ENCODE measurements around the gene TCF3. TPM values are rescaled to one million over a fixed set of nuclear protein-coding genes. Genes with fewer than 3 reads are reported as not detected.

The TCF3 gene
- total and polyA plus RNA-seq, 2 of the 8 experiments (the other 6 are each of a cell fraction or from before 2014, with no cell fraction given), result 241 to 348 TPM

GRCh38 chr19:1567116-1567847 is 85.1 kb downstream of the TCF3 start:
- peak overlapping the region; percentile 88 to 94 for H3K4me2 ChIP-seq (ENCODE audit: insufficient read depth in 1 of 2, low read depth in 2 of 2, low read length in 2 of 2)
- CTCF ChIA-PET (ENCODE audit: partially characterized antibody), result interaction anchor here (1.0 to 3.6 kb wide), 2 partner anchors 21 to 23 kb away, joined by 3 to 17 read pairs; no protein-coding TSS in a partner anchor
- H3K4ac ChIP-seq (replicated peaks; ENCODE audit: insufficient read length, low read depth, low read length), result no peak overlapping the region
- H3K23ac ChIP-seq (ENCODE audit: insufficient read length), result no peak overlapping the region
- peaks cover 12 to 48% of the 10 kb centered on the region in 2 experiments for H3K79me2 ChIP-seq (ENCODE audit: control insufficient read depth in 1 of 2, insufficient read depth in 2 of 2, low read length in 2 of 2)
- H3K14ac ChIP-seq (ENCODE audit: insufficient read length), result no peak overlapping the region
- no peak overlapping the region for H3K56ac ChIP-seq (replicated peaks; ENCODE audit: insufficient read length, low read depth, low read length)
- H3K27me3 ChIP-seq (replicated peaks in 1 of 4; ENCODE audit: control insufficient read depth in 3 of 4, extremely low read depth in 1 of 4, insufficient read depth in 3 of 4, low read length in 3 of 4), result peaks cover 8 to 26% (median 14%) of the 10 kb centered on the region in 4 experiments
- FAIRE-seq (no peak), DNase-seq (ENCODE audit: low read depth in 1 of 2, low spot score in 2 of 2) (no peak)
- no peak overlapping the region for H2BK12ac ChIP-seq (ENCODE audit: low read depth, low read length)
- H2BK5ac ChIP-seq (ENCODE audit: low read depth, low read length), result no peak overlapping the region
- peaks cover 13% of the 10 kb centered on the region for H3K79me1 ChIP-seq (ENCODE audit: low read depth, low read length)
- POLR2A ChIA-PET (ENCODE audit: partially characterized antibody), result interaction anchor here (0.7 to 3.0 kb wide), 11 partner anchors 9 to 109 kb away, joined by 3 to 18 read pairs (median 5); no protein-coding TSS in a partner anchor
- 0% methylated on average over 3 of the region's 108 CpGs; no CpG with 5 or more reads in 1 of the 2 experiments for WGBS, 2 experiments (ENCODE audit: extremely low coverage in 1 of 2, insufficient coverage in 1 of 2, insufficient read length in 1 of 2, insufficient replicate concordance in 2 of 2, low coverage in 1 of 2, low lambda C conversion rate in 2 of 2, missing lambda C conversion rate in 1 of 2)
- no peak overlapping the region for H4K5ac ChIP-seq (ENCODE audit: insufficient read length, low read depth, low read length)
- H3K18ac ChIP-seq (ENCODE audit: extremely low read depth, low read length), result no peak overlapping the region; the same call in 1 of the 2 replicates
- peak overlapping the region; percentile 35 to 98 (median 94); a peak in 6 of 7 replicates for H3K9ac ChIP-seq (replicated peaks in 1 of 4; ENCODE audit: extremely low read depth in 1 of 4, low read depth in 3 of 4, low read length in 3 of 4)
- H2BK20ac ChIP-seq (ENCODE audit: low read length), result no peak overlapping the region
- H2BK120ac ChIP-seq (replicated peaks; ENCODE audit: low read depth, low read length), result no peak overlapping the region
- no peak overlapping the region for H2AFZ ChIP-seq (ENCODE audit: low read length)
- H3K27ac ChIP-seq (ENCODE audit: low read depth, low read length), result peak overlapping the region; percentile 91
- H2AK5ac ChIP-seq (ENCODE audit: low read depth, low read length), result no peak overlapping the region
- H3K36me3 ChIP-seq (ENCODE audit: control insufficient read depth in 2 of 4, insufficient read depth in 4 of 4, low read length in 3 of 4), result no peaks in the 10 kb centered on the region; a peak in 3 of 8 replicates
- peaks cover 19 to 22% of the 10 kb centered on the region in 2 experiments for H4K20me1 ChIP-seq (replicated peaks in 1 of 2; ENCODE audit: control insufficient read depth in 1 of 2, insufficient read depth in 2 of 2, low read length in 2 of 2)
- peak overlapping the region; percentile 65 for H4K91ac ChIP-seq (replicated peaks; ENCODE audit: insufficient read length, low read length)
- H3K9me3 ChIP-seq (ENCODE audit: insufficient read depth in 2 of 2, low read depth in 1 of 2, low read length in 1 of 2), result peaks cover 0 to 8% of the 10 kb centered on the region in 2 experiments; a peak in 2 of 4 replicates
- peaks cover 3% of the 10 kb centered on the region; the same call in 1 of the 2 replicates for H3K23me2 ChIP-seq (ENCODE audit: low read depth, low read length)
- H3K4me1 ChIP-seq (replicated peaks in 1 of 4; ENCODE audit: control insufficient read depth in 3 of 4, insufficient read depth in 4 of 4, low read length in 3 of 4), result peaks cover 0 to 10% (median 7%) of the 10 kb centered on the region in 4 experiments; a peak in 6 of 7 replicates
- peak overlapping the region; percentile 68 to 99 (median 85) for H3K4me3 ChIP-seq (ENCODE audit: extremely low read depth in 1 of 4, insufficient read depth in 2 of 4, low read depth in 3 of 4, low read length in 4 of 4)
- peak overlapping the region; percentile 93 for H4K8ac ChIP-seq (ENCODE audit: extremely low read depth, insufficient read depth, low read length)
- H2BK15ac ChIP-seq (ENCODE audit: low read length), result no peak overlapping the region
- no peak for TF ChIP-seq CEBPB (IDR thresholded peaks at IDR 0.05; ENCODE audit: low read depth, low read length)
- no peak for TF ChIP-seq NANOG (IDR thresholded peaks at IDR 0.05; ENCODE audit: insufficient read depth, low read depth, low read length, poor library complexity, severe bottlenecking)
- TF ChIP-seq POLR2AphosphoS5 (IDR thresholded peaks at IDR 0.05; ENCODE audit: low read depth, low read length), result peak; percentile 70; the same call in 1 of the 2 replicates
- TF ChIP-seq CBX5 (IDR thresholded peaks at IDR 0.05; ENCODE audit: low read depth, low read length), result no peak
- TF ChIP-seq ATF3 (IDR thresholded peaks at IDR 0.05; ENCODE audit: insufficient read depth, low read depth, low read length), result no peak
- TF ChIP-seq SIRT6 (IDR thresholded peaks at IDR 0.05; ENCODE audit: low read length), result no peak
- no peak for TF ChIP-seq YY1 (IDR thresholded peaks at IDR 0.05; ENCODE audit: low read depth, low read length)
- no peak for TF ChIP-seq GABPA (IDR thresholded peaks at IDR 0.05; ENCODE audit: borderline replicate concordance, insufficient read depth, low read length)
- TF ChIP-seq SUZ12 (IDR thresholded peaks at IDR 0.05; ENCODE audit: low read length), result no peak
- TF ChIP-seq HDAC2 (IDR thresholded peaks at IDR 0.05; ENCODE audit: borderline replicate concordance in 1 of 2, low read depth in 2 of 2, low read length in 2 of 2), result no peak; a peak in 1 of 4 replicates
- TF ChIP-seq TEAD4 (IDR thresholded peaks at IDR 0.05; ENCODE audit: low read depth, low read length), result no peak

Measured in H1 (cell line).